DND-41 (cell line): ENCODE measurements around the gene SEPTIN5.

Experiments used
- ATAC-seq: fragments of 200-7000 bp; cut with Tn5 transposase; 3 replicates; pipeline ENCODE4 v1.9.1; 2021; ENCODE audit warnings: low read depth; ENCODE audit not compliant: insufficient read depth
- DNase-seq: peaks from one replicate; pipeline ENCODE4 v3.0.0-alpha.2; 2020
- H2AFZ ChIP-seq: 2 replicates; pipeline ENCODE4 v1.6.0; 2012; ENCODE audit warnings: low read depth, low read length
- H3K27ac ChIP-seq: 2 replicates; pipeline ENCODE4 v1.5.1; 2012; ENCODE audit warnings: low read length, inconsistent platforms
- H3K27me3 ChIP-seq: fragments of 200-600 bp; sonication (generic); 2 replicates; pipeline ENCODE4 v1.6.0; 2012; ENCODE audit warnings: low read length, mild to moderate bottlenecking, inconsistent platforms; ENCODE audit not compliant: insufficient read depth, poor library complexity
- H3K36me3 ChIP-seq: 2 replicates; pipeline ENCODE4 v1.5.1; 2012; ENCODE audit warnings: low read length, inconsistent platforms; ENCODE audit not compliant: insufficient read depth
- H3K4me1 ChIP-seq: 2 replicates; pipeline ENCODE4 v1.5.1; 2012; ENCODE audit warnings: mild to moderate bottlenecking, low read length; ENCODE audit not compliant: insufficient read depth
- H3K4me2 ChIP-seq: 2 replicates; pipeline ENCODE4 v1.6.0; 2012; ENCODE audit warnings: mild to moderate bottlenecking, moderate library complexity, low read length, inconsistent platforms; ENCODE audit not compliant: insufficient read depth
- H3K4me3 ChIP-seq, 2 experiments: fragments of 200-600 bp in 1 of 2; shearing (Covaris generic) in 1 of 2; 2 replicates each; pipeline ENCODE4 v1.5.1; 2012 to 2016; ENCODE audit warnings: inconsistent platforms in 2 of 2, low read length in 2 of 2, mild to moderate bottlenecking in 2 of 2, low read depth in 1 of 2, moderate library complexity in 1 of 2
- H3K79me2 ChIP-seq: 2 replicates; pipeline ENCODE4 v1.6.0; 2012; ENCODE audit warnings: low read length, inconsistent platforms; ENCODE audit not compliant: insufficient read depth
- H3K9ac ChIP-seq: 2 replicates; pipeline ENCODE4 v1.6.0; 2012; ENCODE audit warnings: low read depth, mild to moderate bottlenecking, inconsistent platforms, low read length, moderate library complexity
- H3K9me3 ChIP-seq: 2 replicates; pipeline ENCODE4 v1.5.1; 2012; ENCODE audit warnings: low read length, moderate library complexity, mild to moderate bottlenecking, inconsistent platforms; ENCODE audit not compliant: insufficient read depth, severe bottlenecking
- H4K20me1 ChIP-seq: 2 replicates; pipeline ENCODE4 v1.6.0; 2012; ENCODE audit warnings: low read length; ENCODE audit not compliant: insufficient read depth
- EZH2 ChIP-seq: IDR thresholded peaks from 3 replicates; pipeline ENCODE4 v1.6.1; 2012; ENCODE audit warnings: borderline replicate concordance, low read depth, mild to moderate bottlenecking, moderate library complexity, low read length, inconsistent platforms; ENCODE audit not compliant: severe bottlenecking
- TF ChIP-seq, protein P1 (sequence below): IDR thresholded peaks from 2 replicates; pipeline ENCODE4 v1.5.1; 2012; ENCODE audit warnings: borderline replicate concordance, low read length, moderate library complexity, mild to moderate bottlenecking; ENCODE audit not compliant: poor library complexity, severe bottlenecking; ENCODE audit errors: extremely low read depth

The SEPTIN5 gene

GRCh38 chr22:19734163-19734562 is 19.9 kb downstream of the SEPTIN5 start:
- TF ChIP-seq, protein P1, sequence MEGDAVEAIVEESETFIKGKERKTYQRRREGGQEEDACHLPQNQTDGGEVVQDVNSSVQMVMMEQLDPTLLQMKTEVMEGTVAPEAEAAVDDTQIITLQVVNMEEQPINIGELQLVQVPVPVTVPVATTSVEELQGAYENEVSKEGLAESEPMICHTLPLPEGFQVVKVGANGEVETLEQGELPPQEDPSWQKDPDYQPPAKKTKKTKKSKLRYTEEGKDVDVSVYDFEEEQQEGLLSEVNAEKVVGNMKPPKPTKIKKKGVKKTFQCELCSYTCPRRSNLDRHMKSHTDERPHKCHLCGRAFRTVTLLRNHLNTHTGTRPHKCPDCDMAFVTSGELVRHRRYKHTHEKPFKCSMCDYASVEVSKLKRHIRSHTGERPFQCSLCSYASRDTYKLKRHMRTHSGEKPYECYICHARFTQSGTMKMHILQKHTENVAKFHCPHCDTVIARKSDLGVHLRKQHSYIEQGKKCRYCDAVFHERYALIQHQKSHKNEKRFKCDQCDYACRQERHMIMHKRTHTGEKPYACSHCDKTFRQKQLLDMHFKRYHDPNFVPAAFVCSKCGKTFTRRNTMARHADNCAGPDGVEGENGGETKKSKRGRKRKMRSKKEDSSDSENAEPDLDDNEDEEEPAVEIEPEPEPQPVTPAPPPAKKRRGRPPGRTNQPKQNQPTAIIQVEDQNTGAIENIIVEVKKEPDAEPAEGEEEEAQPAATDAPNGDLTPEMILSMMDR, result no peak
- TF ChIP-seq EZH2, result no peak
- no peak overlapping the region for H3K4me3 ChIP-seq
- DNase-seq, result no peak
- H4K20me1 ChIP-seq, result no peaks in the 10 kb centered on the region
- H3K27ac ChIP-seq, result no peak overlapping the region
- no peak overlapping the region for H2AFZ ChIP-seq
- H3K4me1 ChIP-seq, result peaks cover 13% of the 10 kb centered on the region
- no peaks in the 10 kb centered on the region for H3K27me3 ChIP-seq
- H3K9ac ChIP-seq, result no peak overlapping the region
- H3K79me2 ChIP-seq, result no peaks in the 10 kb centered on the region
- no peak for ATAC-seq
- no peak overlapping the region for H3K4me2 ChIP-seq
- no peaks in the 10 kb centered on the region for H3K36me3 ChIP-seq
- no peaks in the 10 kb centered on the region for H3K9me3 ChIP-seq

DNA sequence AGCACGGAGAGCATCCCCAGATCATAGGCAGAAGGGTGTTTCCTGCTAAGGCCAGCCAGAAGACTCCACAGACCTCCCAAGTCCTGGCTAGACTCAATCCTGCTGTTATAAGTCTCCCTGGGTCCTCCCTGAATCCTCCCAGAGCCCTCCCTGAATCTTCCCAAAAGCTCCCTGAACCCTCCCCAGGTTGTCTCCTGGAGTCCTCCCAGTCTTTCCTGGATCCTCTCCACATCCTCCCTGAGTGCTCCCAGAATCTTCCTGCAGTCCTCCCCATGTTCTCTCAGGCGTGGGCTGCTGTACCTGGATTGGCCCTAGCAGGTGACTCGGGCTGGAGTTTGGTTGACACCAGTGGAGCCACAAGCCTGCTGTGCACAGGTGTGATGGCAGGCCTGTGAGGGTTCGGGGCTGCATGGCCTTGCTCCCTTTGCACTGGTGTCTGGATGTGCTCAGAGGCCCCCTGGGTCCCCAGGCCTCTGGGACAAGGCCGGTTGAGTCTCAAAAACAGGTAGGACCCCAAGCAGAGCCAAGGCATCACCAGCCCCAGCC is 20.6 kb downstream of the SEPTIN5 start:
- ATAC-seq (no peak), DNase-seq (no peak)
- Histone ChIP-seq H3K79me2 (no peaks in the 10 kb centered on the region), H3K4me1 (peaks cover 13% of the 10 kb centered on the region), H3K27me3 (no peaks in the 10 kb centered on the region), H3K4me2 (no peak overlapping the region), H3K9me3 (no peaks in the 10 kb centered on the region), H4K20me1 (no peaks in the 10 kb centered on the region), H3K27ac (no peak overlapping the region), H3K36me3 (no peaks in the 10 kb centered on the region), H3K4me3 (no peak overlapping the region), H3K9ac (no peak overlapping the region), H2AFZ (no peak overlapping the region)
- TF ChIP-seq, protein P1, result no peak
- TF ChIP-seq EZH2, result no peak

DNA sequence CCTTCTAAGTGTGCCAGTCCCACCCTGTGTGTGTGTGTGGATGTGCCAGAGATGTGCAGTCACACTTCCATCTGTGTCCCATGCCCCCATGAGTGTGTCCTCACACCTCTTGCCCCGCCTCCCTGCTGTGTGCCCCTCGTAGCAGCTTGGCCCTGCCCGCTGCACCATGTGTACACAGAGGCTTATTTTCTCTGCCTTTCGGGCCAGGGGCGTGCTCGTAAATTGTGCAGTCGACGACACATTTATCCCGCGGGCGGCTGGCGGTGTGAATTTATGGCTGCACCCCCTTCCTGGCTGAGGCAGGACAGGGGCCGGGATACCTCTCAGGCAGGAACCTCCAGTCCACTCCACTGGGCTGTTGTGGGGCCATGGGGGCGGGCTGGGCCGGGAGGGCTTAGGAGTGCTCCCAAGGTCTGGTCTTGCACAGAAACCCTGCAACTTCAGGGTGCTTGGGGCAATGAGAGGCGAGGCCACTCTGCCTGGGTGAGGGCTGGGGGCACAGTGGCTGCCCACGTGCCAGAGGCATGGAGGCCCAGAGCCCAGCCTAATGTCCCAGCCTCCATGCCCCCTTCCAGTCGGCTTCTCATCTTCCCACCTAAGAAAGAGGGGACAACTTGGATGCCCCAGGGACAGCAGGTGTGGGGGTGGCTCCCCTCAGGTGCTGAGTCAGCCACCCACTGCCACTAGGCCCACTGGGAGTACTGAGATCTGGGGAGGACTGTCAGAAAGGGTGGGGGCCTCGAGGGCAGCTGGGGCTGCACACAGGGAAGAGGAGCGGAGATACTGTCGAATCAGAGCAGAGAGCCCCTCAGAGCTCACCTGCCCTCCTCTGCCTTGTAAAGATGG is 21.6 kb downstream of the SEPTIN5 start:
- TF ChIP-seq, protein P1, result no peak
- TF ChIP-seq EZH2, result no peak
- Histone ChIP-seq H3K36me3 (no peaks in the 10 kb centered on the region), H3K27me3 (no peaks in the 10 kb centered on the region), H3K27ac (no peak overlapping the region), H3K4me2 (no peak overlapping the region), H3K4me3 (no peak overlapping the region), H3K9me3 (no peaks in the 10 kb centered on the region), H3K9ac (no peak overlapping the region), H2AFZ (no peak overlapping the region), H3K79me2 (no peaks in the 10 kb centered on the region), H3K4me1 (peaks cover 5% of the 10 kb centered on the region), H4K20me1 (no peaks in the 10 kb centered on the region)
- DNase-seq (no peak), ATAC-seq (no peak)
